ENCODE measurements around the gene KIFC3. TPM values are rescaled to one million over a fixed set of nuclear protein-coding genes. Genes with fewer than 3 reads are reported as not detected.

Gene KIFC3
- total and polyA plus RNA-seq, 2 of the 13 experiments (the other 11 are each of a cell fraction or from before 2014, with no cell fraction given) = 42.1 to 45.3 TPM

DNA sequence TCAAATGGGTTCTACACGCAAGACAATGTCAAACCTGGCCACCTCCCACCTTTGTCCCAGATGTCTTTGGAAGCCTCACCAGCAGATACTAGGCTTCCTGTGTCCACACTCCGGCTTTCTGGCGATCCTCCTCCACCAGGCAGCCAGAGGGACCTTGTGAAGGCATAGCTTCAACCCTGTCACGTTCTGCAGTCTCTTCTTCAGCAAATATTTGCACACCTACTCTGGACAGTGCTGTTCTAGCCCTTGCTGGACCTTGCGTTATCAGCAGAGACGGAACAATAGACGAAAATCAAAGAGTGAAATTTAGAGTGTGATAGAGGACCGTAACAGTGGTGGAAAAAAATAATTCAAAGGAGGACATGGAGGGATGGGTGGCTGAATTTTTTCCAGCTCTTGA, 38.5 kb upstream of the KIFC3 start (continued):
- TF ChIP-seq ZNF770 (CRISPR knock-in tag; IDR thresholded peaks at IDR 0.05) (peak; percentile 17; the same call in 1 of the 2 replicates), FOXP4 (CRISPR knock-in tag; IDR thresholded peaks at IDR 0.05) (peak; percentile 88), CBX1 (IDR thresholded peaks at IDR 0.05; ENCODE audit: low read depth) (peak; percentile 72), MIER3 (CRISPR knock-in tag; IDR thresholded peaks at IDR 0.05; ENCODE audit: borderline replicate concordance) (no peak; the same call in 1 of the 2 replicates), MIER2 (CRISPR knock-in tag; IDR thresholded peaks at IDR 0.05) (peak; percentile 80; the same call in 1 of the 2 replicates), ERF (CRISPR knock-in tag; IDR thresholded peaks at IDR 0.05) (peak; percentile 50; the same call in 1 of the 2 replicates), ESRRA (CRISPR knock-in tag; IDR thresholded peaks at IDR 0.05; ENCODE audit: low read depth) (0 out of 2 replicates have a peak, but pooled peaks have one; percentile 63), TEAD3 (CRISPR knock-in tag; optimal IDR thresholded peaks at IDR 0.05; ENCODE audit: borderline replicate concordance) (peak; percentile 94), ZNF670 (CRISPR knock-in tag; IDR thresholded peaks at IDR 0.05; ENCODE audit: borderline replicate concordance) (0 out of 2 replicates have a peak, but pooled peaks have one; percentile 41), HOMEZ (CRISPR knock-in tag; IDR thresholded peaks at IDR 0.05; ENCODE audit: low read depth) (peak; percentile 77), SNAI1 (CRISPR knock-in tag; IDR thresholded peaks at IDR 0.05; ENCODE audit: borderline replicate concordance) (0 out of 2 replicates have a peak, but pooled peaks have one; percentile 34), GATA4 (IDR thresholded peaks at IDR 0.05; ENCODE audit: borderline replicate concordance, low read depth) (no peak), ZNF780A (CRISPR knock-in tag; IDR thresholded peaks at IDR 0.05) (peak; percentile 85; the same call in 1 of the 2 replicates), ZNF44 (CRISPR knock-in tag; IDR thresholded peaks at IDR 0.05) (no peak), ZNF12 (CRISPR knock-in tag; IDR thresholded peaks at IDR 0.05) (peak; percentile 30; the same call in 1 of the 2 replicates), ATAD3A (CRISPR knock-in tag; IDR thresholded peaks at IDR 0.05) (no peak), NR1H2 (CRISPR knock-in tag; IDR thresholded peaks at IDR 0.05; ENCODE audit: borderline replicate concordance, low read depth) (no peak), ZNF776 (CRISPR knock-in tag; IDR thresholded peaks at IDR 0.05) (no peak)
- TF ChIP-seq, protein P1, sequence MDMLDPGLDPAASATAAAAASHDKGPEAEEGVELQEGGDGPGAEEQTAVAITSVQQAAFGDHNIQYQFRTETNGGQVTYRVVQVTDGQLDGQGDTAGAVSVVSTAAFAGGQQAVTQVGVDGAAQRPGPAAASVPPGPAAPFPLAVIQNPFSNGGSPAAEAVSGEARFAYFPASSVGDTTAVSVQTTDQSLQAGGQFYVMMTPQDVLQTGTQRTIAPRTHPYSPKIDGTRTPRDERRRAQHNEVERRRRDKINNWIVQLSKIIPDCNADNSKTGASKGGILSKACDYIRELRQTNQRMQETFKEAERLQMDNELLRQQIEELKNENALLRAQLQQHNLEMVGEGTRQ (IDR thresholded peaks at IDR 0.05; ENCODE audit: low read depth, low read length) = no peak
- TF ChIP-seq, protein P1 (CRISPR knock-in tag; IDR thresholded peaks at IDR 0.05; ENCODE audit: borderline replicate concordance) = no peak
- TF ChIP-seq, protein P2, sequence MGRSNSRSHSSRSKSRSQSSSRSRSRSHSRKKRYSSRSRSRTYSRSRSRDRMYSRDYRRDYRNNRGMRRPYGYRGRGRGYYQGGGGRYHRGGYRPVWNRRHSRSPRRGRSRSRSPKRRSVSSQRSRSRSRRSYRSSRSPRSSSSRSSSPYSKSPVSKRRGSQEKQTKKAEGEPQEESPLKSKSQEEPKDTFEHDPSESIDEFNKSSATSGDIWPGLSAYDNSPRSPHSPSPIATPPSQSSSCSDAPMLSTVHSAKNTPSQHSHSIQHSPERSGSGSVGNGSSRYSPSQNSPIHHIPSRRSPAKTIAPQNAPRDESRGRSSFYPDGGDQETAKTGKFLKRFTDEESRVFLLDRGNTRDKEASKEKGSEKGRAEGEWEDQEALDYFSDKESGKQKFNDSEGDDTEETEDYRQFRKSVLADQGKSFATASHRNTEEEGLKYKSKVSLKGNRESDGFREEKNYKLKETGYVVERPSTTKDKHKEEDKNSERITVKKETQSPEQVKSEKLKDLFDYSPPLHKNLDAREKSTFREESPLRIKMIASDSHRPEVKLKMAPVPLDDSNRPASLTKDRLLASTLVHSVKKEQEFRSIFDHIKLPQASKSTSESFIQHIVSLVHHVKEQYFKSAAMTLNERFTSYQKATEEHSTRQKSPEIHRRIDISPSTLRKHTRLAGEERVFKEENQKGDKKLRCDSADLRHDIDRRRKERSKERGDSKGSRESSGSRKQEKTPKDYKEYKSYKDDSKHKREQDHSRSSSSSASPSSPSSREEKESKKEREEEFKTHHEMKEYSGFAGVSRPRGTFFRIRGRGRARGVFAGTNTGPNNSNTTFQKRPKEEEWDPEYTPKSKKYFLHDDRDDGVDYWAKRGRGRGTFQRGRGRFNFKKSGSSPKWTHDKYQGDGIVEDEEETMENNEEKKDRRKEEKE (IDR thresholded peaks at IDR 0.05) = no peak

Measured in HepG2 (cell line).